ENCODE results near the gene SART3. TPM values are rescaled to one million over a fixed set of nuclear protein-coding genes. Genes with fewer than 3 reads are reported as not detected.

SART3 gene
- total RNA-seq, 1 experiment from 2014 or later, result 89.4 TPM

GRCh38 chr12:108542320-108542719 is 18.7 kb downstream of the SART3 start:
- Histone ChIP-seq H3K4me1 (ENCODE audit: insufficient read depth, low read length) (no peaks in the 10 kb centered on the region), H3K23ac (ENCODE audit: insufficient read length, low read depth, low read length) (no peak overlapping the region), H4K5ac (ENCODE audit: insufficient read length, low read depth, low read length) (no peak overlapping the region), H3K79me1 (ENCODE audit: insufficient read depth, low read depth, low read length, poor library complexity, severe bottlenecking) (peaks cover 16% of the 10 kb centered on the region), H3K18ac (ENCODE audit: insufficient read length, low read depth, low read length) (no peak overlapping the region), H2BK120ac (ENCODE audit: low read depth, low read length, poor library complexity, severe bottlenecking) (no peak overlapping the region), H2BK15ac (ENCODE audit: low read depth, low read length) (no peak overlapping the region), H3K4me2 (ENCODE audit: insufficient read depth, insufficient read length, low read length) (no peak overlapping the region), H3K14ac (ENCODE audit: insufficient read depth, low read length) (no peak overlapping the region), H3T11ph (ENCODE audit: low read length) (no peak overlapping the region), H4K8ac (replicated peaks; ENCODE audit: insufficient read length, low read depth, low read length) (no peak overlapping the region), H3K79me2 (ENCODE audit: insufficient read depth, low read length) (peaks cover 11% of the 10 kb centered on the region; the same call in 1 of the 2 replicates), H3K9ac (ENCODE audit: extremely low read depth, insufficient read length, low read length) (no peak overlapping the region), H2AK5ac (ENCODE audit: insufficient read length, low read length) (no peak overlapping the region), H3K27me3 (ENCODE audit: insufficient read depth, low read length) (no peaks in the 10 kb centered on the region), H3K4ac (ENCODE audit: low read depth, low read length) (no peak overlapping the region), H2BK20ac (ENCODE audit: low read depth, low read length, poor library complexity, severe bottlenecking) (no peak overlapping the region), H2AFZ (ENCODE audit: low read length) (no peak overlapping the region), H3K27ac (ENCODE audit: insufficient read length, low read depth, low read length) (no peak overlapping the region), H3K56ac (ENCODE audit: insufficient read length, low read depth, low read length) (no peak overlapping the region), H3K23me2 (ENCODE audit: insufficient read length, low read depth, low read length, poor library complexity, severe bottlenecking) (no peaks in the 10 kb centered on the region), H4K91ac (ENCODE audit: insufficient read length, low read depth, low read length) (no peak overlapping the region), H4K20me1 (ENCODE audit: control insufficient read depth, insufficient read depth, insufficient read length) (no peaks in the 10 kb centered on the region), H3K9me3 (ENCODE audit: control insufficient read depth, low read depth, low read length) (no peaks in the 10 kb centered on the region), H2BK12ac (ENCODE audit: insufficient read length, low read depth, low read length) (no peak overlapping the region), H2BK5ac (ENCODE audit: insufficient read length, low read length) (no peak overlapping the region)
- DNase-seq, result no peak
- no peak for TF ChIP-seq CTCF (conservative IDR thresholded peaks at IDR 0.05)
- WGBS (ENCODE audit: extremely low coverage, insufficient read length, low lambda C conversion rate), result no CpG with 5 or more reads among the region's 4 CpGs
- no peaks in the 10 kb centered on the region for H3K4me1 Mint-ChIP-seq
- peaks cover 27 to 69% (median 64%) of the 10 kb centered on the region in 3 experiments; a peak in 6 of 7 replicates for H3K36me3 Mint-ChIP-seq (ENCODE audit: insufficient read depth in 1 of 3, low read depth in 3 of 3)
- no peaks in the 10 kb centered on the region for H3K27me3 Mint-ChIP-seq (ENCODE audit: low read depth)
- H3K9me3 Mint-ChIP-seq, result no peaks in the 10 kb centered on the region
- H3K27ac Mint-ChIP-seq, result no peak overlapping the region
- H3K4me3 Mint-ChIP-seq, result no peak overlapping the region

Measured in H9 (cell line).